Activated B cell treated with CpG ODN at 0.5 μM for 24 hours (primary cell): Measurements from ENCODE around the gene KCNK17. TPM values are rescaled to one million over a fixed set of nuclear protein-coding genes. Genes with fewer than 3 reads are reported as not detected.

Experiments
- ATAC-seq: fragments of 200-7000 bp; cut with Tn5 transposase; one replicate; pipeline ENCODE4 v1.10.0; 2021; ENCODE audit warnings: low read depth, mild to moderate bottlenecking, moderate library complexity
- CTCF ChIA-PET: fragments of 350-600 bp; sonication (Branson Sonifier 250); formaldehyde crosslinking; loops from one replicate; lab custom pipeline; 2021; ENCODE audit warnings: antibody characterized with exemption; lab: Charles Lee
- POLR2A ChIA-PET: fragments of 350-600 bp; sonication (Branson Sonifier 250); formaldehyde crosslinking; loops from one replicate; lab custom pipeline; 2021; ENCODE audit warnings: antibody characterized with exemption; lab: Charles Lee
- DNase-seq: peaks from one replicate; pipeline ENCODE4 v3.0.0; 2022
- H3K27ac Mint-ChIP-seq: one replicate; pipeline ENCODE4 v1.8.0; 2020; ENCODE audit warnings: mixed read lengths
- H3K27me3 Mint-ChIP-seq: one replicate; pipeline ENCODE4 v1.8.0; 2021; ENCODE audit warnings: mixed read lengths
- H3K36me3 Mint-ChIP-seq: one replicate; pipeline ENCODE4 v1.8.0; 2021; ENCODE audit warnings: low read depth, mixed read lengths
- H3K4me1 Mint-ChIP-seq: one replicate; pipeline ENCODE4 v1.8.0; 2021; ENCODE audit warnings: mixed read lengths
- H3K4me3 Mint-ChIP-seq: one replicate; pipeline ENCODE4 v1.8.0; 2020; ENCODE audit warnings: mild to moderate bottlenecking, mixed read lengths
- H3K9me3 Mint-ChIP-seq: one replicate; pipeline ENCODE4 v1.8.0; 2020; ENCODE audit warnings: mixed read lengths
- CTCF ChIP-seq: fragments of 200-600 bp; IDR thresholded peaks from one replicate; pipeline ENCODE4 v1.8.0; 2022; ENCODE audit warnings: antibody characterized with exemption, mild to moderate bottlenecking
- intact Hi-C: fragments of 100-400 bp; cut with micrococcal nuclease; formaldehyde crosslinking; loops from one replicate; pipeline ENCODE4 v1.15.1; 2024
- total RNA-seq: library from RNA; stranded (reverse); gene quantifications from 2 replicates; pipeline ENCODE4 v1.2.3, GENCODE V29; 2022

The KCNK17 gene
- total RNA-seq, 1 donor from 2014 or later = not detected

DNA sequence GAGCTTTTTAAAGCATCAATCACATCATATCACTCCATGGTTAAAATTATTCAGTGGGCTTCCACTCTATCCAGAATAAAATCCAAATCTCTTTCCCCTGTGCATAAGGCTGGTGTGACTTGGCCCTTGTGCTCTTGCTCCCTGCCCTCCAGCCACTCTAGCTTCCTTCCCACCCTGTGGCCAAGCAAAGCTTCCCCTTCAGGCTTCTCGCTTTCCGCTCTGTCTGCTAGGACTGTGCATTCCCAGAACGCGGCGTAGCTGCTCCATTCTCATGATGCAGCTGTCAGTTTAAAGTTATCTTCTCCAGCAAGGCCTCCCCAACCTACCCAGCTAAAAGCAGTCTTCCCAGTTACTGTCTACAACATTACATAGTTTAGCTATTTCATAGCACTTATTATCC is 27.7 kb upstream of the KCNK17 start:
- DNase-seq (no peak), ATAC-seq (no peak)
- no peak for TF ChIP-seq CTCF
- peaks cover 6% of the 10 kb centered on the region for H3K27me3 Mint-ChIP-seq
- CTCF ChIA-PET = no interaction called here
- H3K4me1 Mint-ChIP-seq = peaks cover 13% of the 10 kb centered on the region
- intact Hi-C loops = no loop called here
- POLR2A ChIA-PET = no interaction called here
- H3K4me3 Mint-ChIP-seq = no peak overlapping the region
- H3K27ac Mint-ChIP-seq = no peak overlapping the region
- no peaks in the 10 kb centered on the region for H3K36me3 Mint-ChIP-seq
- no peaks in the 10 kb centered on the region for H3K9me3 Mint-ChIP-seq

- TF ChIP-seq CTCF = no peak
- DNase-seq (no peak), ATAC-seq (no peak)
- Mint-ChIP-seq H3K9me3 (no peaks in the 10 kb centered on the region), H3K4me1 (peaks cover 17% of the 10 kb centered on the region), H3K4me3 (no peak overlapping the region), H3K27ac (no peak overlapping the region), H3K36me3 (no peaks in the 10 kb centered on the region), H3K27me3 (peaks cover 6% of the 10 kb centered on the region)
- intact Hi-C loops = no loop called here
- POLR2A ChIA-PET = no interaction called here
- CTCF ChIA-PET = no interaction called here
Observed at GRCh38 chr6:39341352-39341751, 27.1 kb upstream of the KCNK17 start.

DNA sequence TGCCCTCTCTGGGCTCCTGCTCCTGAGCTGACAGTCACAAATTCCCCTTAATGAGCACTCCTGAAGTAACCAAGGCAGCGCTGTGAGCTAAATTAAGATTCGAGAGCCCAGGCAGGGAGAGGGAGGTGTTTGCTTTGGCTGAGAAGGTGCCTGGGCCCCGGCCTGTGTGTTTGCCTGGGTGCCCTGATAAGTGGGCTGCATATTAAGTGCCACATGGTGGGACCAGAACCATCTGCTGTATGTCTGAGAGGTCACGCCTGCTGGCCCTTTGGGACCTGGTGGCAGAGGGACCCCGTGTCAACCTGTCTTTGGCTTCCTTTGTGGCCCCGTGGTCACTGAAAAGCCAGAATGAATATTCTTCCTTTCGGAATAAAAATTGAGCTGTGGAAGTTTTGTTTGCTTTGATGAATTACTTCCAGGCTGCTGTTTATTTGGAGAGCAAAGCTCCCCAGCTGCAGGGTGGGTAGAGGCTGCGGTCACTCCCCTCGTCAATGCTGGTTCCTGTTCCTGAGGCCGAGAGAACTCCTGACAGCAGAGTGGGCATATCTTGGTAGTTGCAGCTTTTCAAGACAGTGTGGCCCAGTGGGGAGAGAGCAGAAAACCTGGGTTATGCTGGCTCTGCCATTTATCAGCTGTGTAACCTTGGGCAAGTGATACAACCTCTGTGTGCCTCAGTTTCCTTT is 25.8 kb upstream of the KCNK17 start:
- peaks cover 6% of the 10 kb centered on the region for H3K27me3 Mint-ChIP-seq
- H3K36me3 Mint-ChIP-seq = no peaks in the 10 kb centered on the region
- no peak for TF ChIP-seq CTCF
- H3K27ac Mint-ChIP-seq = no peak overlapping the region
- no peaks in the 10 kb centered on the region for H3K9me3 Mint-ChIP-seq
- DNase-seq (no peak), ATAC-seq (no peak)
- ChIA-PET POLR2A (interaction anchor here (0.5 kb wide), 1 partner anchor 732 kb away, joined by 4 read pairs; no protein-coding TSS in a partner anchor), CTCF (no interaction called here)
- peaks cover 24% of the 10 kb centered on the region for H3K4me1 Mint-ChIP-seq
- no peak overlapping the region for H3K4me3 Mint-ChIP-seq
- intact Hi-C loops = no loop called here

DNA sequence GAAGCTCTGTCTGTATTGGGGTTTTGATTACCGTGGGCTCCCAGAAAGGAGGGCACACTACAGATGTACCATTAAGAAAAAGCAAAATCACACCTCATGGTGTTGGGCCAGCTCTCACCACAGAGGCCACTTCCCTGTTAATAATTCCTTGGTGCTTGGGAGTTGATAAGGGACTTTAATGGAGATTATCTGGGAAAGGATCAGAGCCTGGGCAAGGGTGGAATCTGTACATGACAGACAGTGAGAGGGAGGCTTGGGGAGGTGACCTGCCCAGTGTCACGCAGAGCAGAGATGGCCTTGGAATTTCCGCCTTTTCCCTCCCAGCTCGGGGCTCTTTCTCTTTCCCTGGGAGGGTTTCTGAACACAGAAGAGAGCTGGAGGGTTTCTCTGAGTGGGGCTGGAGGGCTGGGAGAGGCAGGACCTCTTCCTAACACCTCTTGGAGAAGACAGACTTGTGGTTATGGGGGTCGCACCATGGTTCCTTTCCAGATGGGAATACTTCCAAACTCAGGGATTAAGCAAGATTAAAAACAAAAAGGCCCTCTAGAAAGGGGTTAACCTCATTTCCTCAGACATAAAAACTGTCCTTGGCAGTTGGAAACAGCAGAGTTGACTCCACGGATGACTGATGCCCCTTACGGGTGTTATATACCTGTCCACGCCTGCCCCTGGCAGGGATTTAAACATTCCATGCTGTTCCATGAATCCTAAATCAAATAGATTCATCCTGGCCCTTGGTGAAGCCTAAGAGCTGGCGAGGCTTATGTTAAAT is 25.1 kb upstream of the KCNK17 start:
- POLR2A ChIA-PET = no interaction called here
- Mint-ChIP-seq H3K27me3 (peaks cover 6% of the 10 kb centered on the region), H3K4me3 (no peak overlapping the region), H3K27ac (no peak overlapping the region), H3K9me3 (no peaks in the 10 kb centered on the region), H3K4me1 (peaks cover 21% of the 10 kb centered on the region), H3K36me3 (no peaks in the 10 kb centered on the region)
- no peak for ATAC-seq
- no peak for DNase-seq
- no peak for TF ChIP-seq CTCF
- intact Hi-C loops = no loop called here
- CTCF ChIA-PET = no interaction called here

- TF ChIP-seq CTCF = no peak
- ChIA-PET POLR2A (no interaction called here), CTCF (no interaction called here)
Observed at GRCh38 chr6:39338397-39338796, 24.2 kb upstream of the KCNK17 start.

More at GRCh38 chr6:39338397-39338796, 24.2 kb upstream of the KCNK17 start:
- peaks cover 6% of the 10 kb centered on the region for H3K27me3 Mint-ChIP-seq
- H3K27ac Mint-ChIP-seq = no peak overlapping the region
- no peaks in the 10 kb centered on the region for H3K36me3 Mint-ChIP-seq
- intact Hi-C loops = no loop called here
- peaks cover 21% of the 10 kb centered on the region for H3K4me1 Mint-ChIP-seq
- no peak overlapping the region for H3K4me3 Mint-ChIP-seq
- ATAC-seq (no peak), DNase-seq (no peak)
- no peaks in the 10 kb centered on the region for H3K9me3 Mint-ChIP-seq
